ENCODE data around the gene HEATR3. TPM values are rescaled to one million over a fixed set of nuclear protein-coding genes. Genes with fewer than 3 reads are reported as not detected.

Gene HEATR3
- total and polyA plus RNA-seq, 2 of the 13 experiments (the other 11 are each of a cell fraction or from before 2014, with no cell fraction given) = 22.4 to 52.4 TPM

- no peak for TF ChIP-seq U2AF1 (optimal IDR thresholded peaks at IDR 0.05; ENCODE audit: low read depth, low read length)
- TF ChIP-seq SMAD3 (CRISPR knock-in tag; IDR thresholded peaks at IDR 0.05) = no peak
- TF ChIP-seq ELF4 (CRISPR knock-in tag; IDR thresholded peaks at IDR 0.05; ENCODE audit: borderline replicate concordance) = 0 out of 2 replicates have a peak, but pooled peaks have one; percentile 89
- no peak for TF ChIP-seq ATF1 (CRISPR knock-in tag; IDR thresholded peaks at IDR 0.05)
- 0 out of 2 replicates have a peak, but pooled peaks have one; percentile 26 for TF ChIP-seq SNAPC2 (CRISPR knock-in tag; IDR thresholded peaks at IDR 0.05)
- TF ChIP-seq AKAP8 (CRISPR knock-in tag; IDR thresholded peaks at IDR 0.05) = 0 out of 2 replicates have a peak, but pooled peaks have one; percentile 22
- peak; percentile 76; the same call in 1 of the 2 replicates for TF ChIP-seq ZNF17 (CRISPR knock-in tag; IDR thresholded peaks at IDR 0.05)
- no peak for TF ChIP-seq ZNF776 (CRISPR knock-in tag; IDR thresholded peaks at IDR 0.05)
- TF ChIP-seq ZNF224 (CRISPR knock-in tag; IDR thresholded peaks at IDR 0.05) = 0 out of 2 replicates have a peak, but pooled peaks have one; percentile 21
- no peak for TF ChIP-seq HNF1B (CRISPR knock-in tag; IDR thresholded peaks at IDR 0.05)
- TF ChIP-seq GMEB2 (CRISPR knock-in tag; IDR thresholded peaks at IDR 0.05; ENCODE audit: low read depth) = no peak
- no peak for TF ChIP-seq HDAC2 (CRISPR knock-in tag; IDR thresholded peaks at IDR 0.05)
- TF ChIP-seq ZXDC (CRISPR knock-in tag; IDR thresholded peaks at IDR 0.05) = no peak; the same call in none of the 2 replicates
- TF ChIP-seq ATF7-NPFF (CRISPR knock-in tag; IDR thresholded peaks at IDR 0.05; ENCODE audit: low read depth) = no peak
- no peak for TF ChIP-seq ZNF101 (CRISPR knock-in tag; IDR thresholded peaks at IDR 0.05; ENCODE audit: borderline replicate concordance, low read depth)
- TF ChIP-seq ZNF414 (CRISPR knock-in tag; IDR thresholded peaks at IDR 0.05) = 0 out of 2 replicates have a peak, but pooled peaks have one; percentile 6
- TF ChIP-seq KLF6 (CRISPR knock-in tag; IDR thresholded peaks at IDR 0.05) = no peak
- peak; percentile 18; the same call in 1 of the 2 replicates for TF ChIP-seq ZNF367 (CRISPR knock-in tag; IDR thresholded peaks at IDR 0.05; ENCODE audit: borderline replicate concordance)
- TF ChIP-seq ZSCAN5A (CRISPR knock-in tag; IDR thresholded peaks at IDR 0.05; ENCODE audit: borderline replicate concordance) = 0 out of 2 replicates have a peak, but pooled peaks have one; percentile 9
- TF ChIP-seq STAT5B (CRISPR knock-in tag; IDR thresholded peaks at IDR 0.05) = no peak
- TF ChIP-seq SALL1 (CRISPR knock-in tag; IDR thresholded peaks at IDR 0.05) = no peak
- 0 out of 2 replicates have a peak, but pooled peaks have one; percentile 0 for TF ChIP-seq WIZ (CRISPR knock-in tag; IDR thresholded peaks at IDR 0.05)
- no peak for TF ChIP-seq NFE2L1 (CRISPR knock-in tag; IDR thresholded peaks at IDR 0.05; ENCODE audit: borderline replicate concordance)
These were observed 40.2 kb upstream of the HEATR3 start (continued) for GRCh38 chr16:50025537-50025931.

All from HepG2 (cell line).